Body of pancreas (tissue), 4 donors: ENCODE results near the gene EPHB2.

Source experiments
- POLR2A ChIP-seq, 3 donors: fragments of 450-650 bp; IDR thresholded peaks; one replicate each; pipeline ENCODE4 v1.6.1; 2016; ENCODE audit warnings: antibody characterized with exemption in 3 of 3, mild to moderate bottlenecking in 2 of 3
- TF ChIP-seq, protein P1 (sequence below), 7 experiments: fragments of 450-650 bp in 4 of 7; fragments of 200-600 bp in 3 of 7; sonication (generic) in 3 of 7; IDR thresholded peaks; one replicate each; pipeline ENCODE4 v1.5.1; 2016 to 2019; ENCODE audit warnings: antibody characterized with exemption in 7 of 7

DNA sequence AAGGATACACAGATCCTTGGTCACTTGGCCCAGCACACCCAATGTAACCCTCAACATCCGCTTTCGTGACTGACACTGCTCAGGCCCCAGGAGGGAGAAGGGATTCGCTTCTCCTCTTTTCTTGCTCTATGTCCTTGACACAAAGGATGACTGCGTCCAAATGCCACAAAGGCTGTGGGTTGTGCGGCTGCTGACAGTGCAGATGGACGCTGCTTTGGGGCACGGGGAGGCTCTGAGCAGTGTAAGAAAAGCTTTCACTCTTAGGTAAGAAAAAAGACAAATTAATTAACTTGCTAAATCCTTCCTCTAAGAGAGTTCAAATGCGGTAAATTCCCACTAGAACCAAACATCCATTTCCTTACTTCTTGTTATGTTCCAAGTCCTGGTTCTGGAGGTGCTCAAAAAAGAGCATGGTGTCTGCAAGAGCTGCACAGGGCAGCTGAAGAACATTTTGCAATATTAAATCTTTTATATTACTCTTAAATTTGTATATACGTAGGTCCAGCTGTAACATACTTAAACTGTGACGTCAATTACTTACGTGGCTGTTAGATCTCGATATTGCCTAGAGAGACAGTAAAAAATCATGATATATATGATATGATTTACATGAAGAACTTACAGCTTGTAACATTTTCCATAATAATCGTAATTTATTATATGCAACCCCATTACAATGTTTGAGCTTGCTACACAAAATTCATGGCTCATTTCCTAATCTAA lies 19.4 kb upstream of the EPHB2 start:
- TF ChIP-seq, protein P1, sequence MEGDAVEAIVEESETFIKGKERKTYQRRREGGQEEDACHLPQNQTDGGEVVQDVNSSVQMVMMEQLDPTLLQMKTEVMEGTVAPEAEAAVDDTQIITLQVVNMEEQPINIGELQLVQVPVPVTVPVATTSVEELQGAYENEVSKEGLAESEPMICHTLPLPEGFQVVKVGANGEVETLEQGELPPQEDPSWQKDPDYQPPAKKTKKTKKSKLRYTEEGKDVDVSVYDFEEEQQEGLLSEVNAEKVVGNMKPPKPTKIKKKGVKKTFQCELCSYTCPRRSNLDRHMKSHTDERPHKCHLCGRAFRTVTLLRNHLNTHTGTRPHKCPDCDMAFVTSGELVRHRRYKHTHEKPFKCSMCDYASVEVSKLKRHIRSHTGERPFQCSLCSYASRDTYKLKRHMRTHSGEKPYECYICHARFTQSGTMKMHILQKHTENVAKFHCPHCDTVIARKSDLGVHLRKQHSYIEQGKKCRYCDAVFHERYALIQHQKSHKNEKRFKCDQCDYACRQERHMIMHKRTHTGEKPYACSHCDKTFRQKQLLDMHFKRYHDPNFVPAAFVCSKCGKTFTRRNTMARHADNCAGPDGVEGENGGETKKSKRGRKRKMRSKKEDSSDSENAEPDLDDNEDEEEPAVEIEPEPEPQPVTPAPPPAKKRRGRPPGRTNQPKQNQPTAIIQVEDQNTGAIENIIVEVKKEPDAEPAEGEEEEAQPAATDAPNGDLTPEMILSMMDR (IDR thresholded peaks at IDR 0.05): no peak
- no peak for TF ChIP-seq POLR2A (IDR thresholded peaks at IDR 0.05)
